SH-SY5Y (cell line): ENCODE results near the gene NRG3.

Experiments used
- GATA2 ChIP-seq: IDR thresholded peaks from 2 replicates; pipeline ENCODE4 v1.6.1; 2011; ENCODE audit warnings: mild to moderate bottlenecking, low read depth, low read length
- GATA3 ChIP-seq: IDR thresholded peaks from 2 replicates; pipeline ENCODE4 v1.6.1; 2011; ENCODE audit warnings: low read depth, mild to moderate bottlenecking, low read length, moderate library complexity

DNA sequence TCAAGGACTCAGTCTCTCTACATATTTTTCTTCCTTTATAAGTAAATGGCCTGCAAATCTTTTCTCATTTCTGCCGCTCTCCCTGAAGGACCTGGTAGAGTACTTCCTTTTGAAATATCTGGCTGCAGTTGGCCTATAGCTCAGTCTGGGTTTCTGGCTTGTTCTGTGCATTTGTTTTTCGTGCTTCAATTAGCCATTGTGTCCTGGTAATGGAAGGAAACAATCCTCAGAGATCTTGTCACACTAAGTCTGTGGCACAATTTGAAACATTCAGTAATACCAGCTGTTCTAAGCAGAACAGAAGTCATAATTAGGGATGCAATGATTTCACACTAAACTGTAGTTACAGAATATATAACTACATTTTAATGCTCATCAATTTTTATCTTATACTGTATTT lies 545.0 kb downstream of the NRG3 start:
- TF ChIP-seq GATA2, result no peak
- TF ChIP-seq GATA3, result no peak
